Uterus (tissue), 4 donors: ENCODE data around the gene SEL1L. TPM values are rescaled to one million over a fixed set of nuclear protein-coding genes. Genes with fewer than 3 reads are reported as not detected.

Source experiments
- DNase-seq, 2 donors: peaks; one replicate each; pipeline ENCODE4 v3.0.0-alpha.2; 2019 to 2020
- H3K27ac ChIP-seq, 2 donors: fragments of 200-600 bp; sonication (generic); 1 replicate in 1 of 2; 2 replicates in 1 of 2; pipeline ENCODE4 v1.5.1; 2016 to 2018
- H3K27me3 ChIP-seq, 2 donors: fragments of 200-600 bp; sonication (generic); one replicate each; pipeline ENCODE4 v1.5.1; 2018 to 2019; ENCODE audit warnings: control low read depth in 1 of 2
- H3K36me3 ChIP-seq, 2 donors: fragments of 200-600 bp; sonication (generic); one replicate each; pipeline ENCODE4 v1.5.1; 2019; ENCODE audit warnings: control low read depth in 1 of 2
- H3K4me1 ChIP-seq, 2 donors: fragments of 200-600 bp; sonication (generic); one replicate each; pipeline ENCODE4 v1.5.1; 2018 to 2019; ENCODE audit warnings: control low read depth in 1 of 2
- H3K4me3 ChIP-seq, 2 donors: fragments of 200-600 bp; sonication (generic); 1 replicate in 1 of 2; 2 replicates in 1 of 2; pipeline ENCODE4 v1.5.1; 2018 to 2019; ENCODE audit warnings: mild to moderate bottlenecking in 1 of 2
- H3K9me3 ChIP-seq, 2 donors: fragments of 200-600 bp; sonication (generic); one replicate each; pipeline ENCODE4 v1.5.1; 2019; ENCODE audit warnings: control low read depth in 1 of 2
- CTCF ChIP-seq, 4 experiments: fragments of 200-600 bp in 2 of 4; fragments of 450-650 bp in 2 of 4; sonication (generic) in 2 of 4; IDR thresholded peaks; one replicate each; pipeline ENCODE4 v1.5.1; 2016 to 2019; ENCODE audit warnings: antibody characterized with exemption in 4 of 4, mild to moderate bottlenecking in 2 of 4, moderate library complexity in 1 of 4
- POLR2A ChIP-seq, 2 donors: fragments of 450-650 bp; IDR thresholded peaks; one replicate each; pipeline ENCODE4 v1.6.1; 2016; ENCODE audit warnings: antibody characterized with exemption in 2 of 2, mild to moderate bottlenecking in 1 of 2, moderate library complexity in 1 of 2
- intact Hi-C: fragments of 100-400 bp; cut with DNase I; formaldehyde crosslinking; loops from one replicate; pipeline ENCODE4 v1.15.1; 2023; ENCODE audit warnings: low total_unique reads
- total RNA-seq, 4 donors: library from RNA; depleted of rRNA in 3 of 4; stranded (reverse); fragments of >200 nt in 3 of 4; gene quantifications; one replicate each; pipeline versions ENCODE4 v1.1.0 to v1.2.4, GENCODE V29; 2014 to 2023
- donor health status: DM: yes; HTN: yes; CAD: no.

SEL1L gene
- total RNA-seq = 10 to 100 TPM; 38.2 to 80.5 (median 64.0) TPM

- intact Hi-C loops = no loop called here
- no peaks in the 10 kb centered on the region for H3K9me3 ChIP-seq
- H3K27me3 ChIP-seq = no peaks in the 10 kb centered on the region
- peaks cover 5 to 6% of the 10 kb centered on the region in 2 donors for H3K4me1 ChIP-seq
- no peaks in the 10 kb centered on the region for H3K36me3 ChIP-seq
- DNase-seq = peak; percentile 99 to 100
- H3K27ac ChIP-seq = peak within 1 kb of the TSS; percentile 30 to 71
- TF ChIP-seq CTCF (IDR thresholded peaks at IDR 0.05) (peak in 1 of 4 experiments; percentile 3), POLR2A (IDR thresholded peaks at IDR 0.05) (peak; percentile 27 to 74)
- H3K4me3 ChIP-seq = peak within 1 kb of the TSS; percentile 87 to 93
Measured at GRCh38 chr14:81533536-81534343, at the start of gene SEL1L. Gene SEL1L, minus strand, starts transcription at chr14:81533853. Its CDS starts 109 bp downstream, at chr14:81533744.

- TF ChIP-seq CTCF (IDR thresholded peaks at IDR 0.05) (no peak), POLR2A (IDR thresholded peaks at IDR 0.05) (no peak)
- Histone ChIP-seq H3K27me3 (no peaks in the 10 kb centered on the region), H3K9me3 (no peaks in the 10 kb centered on the region), H3K36me3 (no peaks in the 10 kb centered on the region), H3K4me3 (no peak overlapping the region), H3K4me1 (no peaks in the 10 kb centered on the region), H3K27ac (no peak overlapping the region)
- intact Hi-C loops = no loop called here
- DNase-seq = no peak
Measured at GRCh38 chr14:81582420-81582819, 48.8 kb upstream of the SEL1L start.

- intact Hi-C loops = no loop called here
- TF ChIP-seq CTCF (IDR thresholded peaks at IDR 0.05) (no peak), POLR2A (IDR thresholded peaks at IDR 0.05) (no peak)
- no peaks in the 10 kb centered on the region for H3K9me3 ChIP-seq
- H3K27me3 ChIP-seq = no peaks in the 10 kb centered on the region
- H3K36me3 ChIP-seq = no peaks in the 10 kb centered on the region
- no peak overlapping the region for H3K4me3 ChIP-seq
- H3K27ac ChIP-seq = no peak overlapping the region
- no peak for DNase-seq
- no peaks in the 10 kb centered on the region for H3K4me1 ChIP-seq
Measured at GRCh38 chr14:81579115-81579514, 45.5 kb upstream of the SEL1L start.

GRCh38 chr14:81571437-81571836 lies 37.8 kb upstream of the SEL1L start:
- Histone ChIP-seq H3K27ac (no peak overlapping the region), H3K27me3 (no peaks in the 10 kb centered on the region), H3K4me1 (no peaks in the 10 kb centered on the region), H3K4me3 (no peak overlapping the region), H3K9me3 (no peaks in the 10 kb centered on the region), H3K36me3 (no peaks in the 10 kb centered on the region)
- no peak for TF ChIP-seq POLR2A (IDR thresholded peaks at IDR 0.05)
- no peak for TF ChIP-seq CTCF (IDR thresholded peaks at IDR 0.05)
- no peak for DNase-seq
- intact Hi-C loops = no loop called here

- no peak overlapping the region for H3K27ac ChIP-seq
- H3K9me3 ChIP-seq = no peaks in the 10 kb centered on the region
- no peak for DNase-seq
- no peak for TF ChIP-seq POLR2A (IDR thresholded peaks at IDR 0.05)
- TF ChIP-seq CTCF (IDR thresholded peaks at IDR 0.05) = no peak
- no peak overlapping the region for H3K4me3 ChIP-seq
- intact Hi-C loops = no loop called here
- H3K36me3 ChIP-seq = no peaks in the 10 kb centered on the region
- H3K27me3 ChIP-seq = no peaks in the 10 kb centered on the region
- no peaks in the 10 kb centered on the region for H3K4me1 ChIP-seq
Measured at GRCh38 chr14:81567302-81567701, 33.6 kb upstream of the SEL1L start.
